A673 (cell line): ENCODE results near the gene CCL5.

ENCODE experiments used
- CTCF ChIP-seq: fragments of 300-800, 200-600 bp; sonication (generic); conservative IDR thresholded peaks from 2 replicates; pipeline ENCODE4 v1.5.1; 2017; ENCODE audit warnings: low read depth, mild to moderate bottlenecking, antibody characterized with exemption, low read length, moderate library complexity, mixed read lengths
- EZH2 ChIP-seq: fragments of 200-600 bp; sonication (generic); IDR thresholded peaks from 2 replicates; pipeline ENCODE4 v1.6.1; 2017; ENCODE audit warnings: borderline replicate concordance, low read depth, mild to moderate bottlenecking, mixed read lengths, antibody characterized with exemption, low read length; ENCODE audit not compliant: poor library complexity, severe bottlenecking

GRCh38 chr17:35878361-35878760 lies 1.8 kb downstream of the CCL5 start:
- TF ChIP-seq CTCF (no peak), EZH2 (no peak)
